HCT116 (cell line): ENCODE data around the gene PLEKHO1.

Experiments
- CEBPB ChIP-seq: IDR thresholded peaks from 2 replicates; pipeline ENCODE4 v1.6.1; 2012; ENCODE audit warnings: low read depth
- EGR1 ChIP-seq: IDR thresholded peaks from 2 replicates; pipeline ENCODE4 v1.6.1; 2012; ENCODE audit warnings: low read depth
- EZH2 ChIP-seq: fragments of 200-600 bp; sonication (generic); IDR thresholded peaks from 2 replicates; pipeline ENCODE4 v1.6.1; 2017; ENCODE audit warnings: antibody characterized with exemption, mixed run types
- EZH2phosphoT487 ChIP-seq: fragments of 200-600 bp; IDR thresholded peaks from 2 replicates; pipeline ENCODE4 v1.6.1; 2018; ENCODE audit warnings: antibody characterized with exemption, borderline replicate concordance
- JUND ChIP-seq: IDR thresholded peaks from 2 replicates; pipeline ENCODE4 v1.6.1; 2012
- POLR2A ChIP-seq: IDR thresholded peaks from 2 replicates; pipeline ENCODE4 v1.7.0; 2011; ENCODE audit warnings: borderline replicate concordance; ENCODE audit not compliant: insufficient read depth, insufficient read length; ENCODE audit errors: extremely low read depth
- RAD21 ChIP-seq: IDR thresholded peaks from 2 replicates; pipeline ENCODE4 v1.6.1; 2012; ENCODE audit warnings: low read depth, mild to moderate bottlenecking
- SP1 ChIP-seq: IDR thresholded peaks from 2 replicates; pipeline ENCODE4 v1.6.1; 2012; ENCODE audit warnings: low read depth
- YY1 ChIP-seq: IDR thresholded peaks from 2 replicates; pipeline ENCODE4 v1.6.1; 2011; ENCODE audit warnings: low read length, low read depth, moderate library complexity, mild to moderate bottlenecking; ENCODE audit not compliant: insufficient replicate concordance; ENCODE audit errors: extremely low read depth
- TF ChIP-seq, protein P1 (sequence below): IDR thresholded peaks from 2 replicates; pipeline ENCODE4 v1.6.1; 2012; ENCODE audit warnings: low read depth
- TF ChIP-seq, protein P2 (sequence below), 3 experiments: fragments of 200-600 bp in 1 of 3; sonication (generic) in 1 of 3; IDR thresholded peaks in 2 of 3; conservative IDR thresholded peaks in 1 of 3; 2 replicates each; pipeline ENCODE4 v1.5.1; 2012 to 2017; ENCODE audit warnings: low read depth in 2 of 3, low read length in 2 of 3, antibody characterized with exemption in 1 of 3, borderline replicate concordance in 1 of 3, control low read depth in 1 of 3, mild to moderate bottlenecking in 1 of 3, mixed read lengths in 1 of 3, mixed run types in 1 of 3, moderate library complexity in 1 of 3; ENCODE audit not compliant: insufficient read depth in 1 of 3
- TF ChIP-seq, protein P3 (sequence below): IDR thresholded peaks from 2 replicates; pipeline ENCODE4 v1.6.1; 2012

DNA sequence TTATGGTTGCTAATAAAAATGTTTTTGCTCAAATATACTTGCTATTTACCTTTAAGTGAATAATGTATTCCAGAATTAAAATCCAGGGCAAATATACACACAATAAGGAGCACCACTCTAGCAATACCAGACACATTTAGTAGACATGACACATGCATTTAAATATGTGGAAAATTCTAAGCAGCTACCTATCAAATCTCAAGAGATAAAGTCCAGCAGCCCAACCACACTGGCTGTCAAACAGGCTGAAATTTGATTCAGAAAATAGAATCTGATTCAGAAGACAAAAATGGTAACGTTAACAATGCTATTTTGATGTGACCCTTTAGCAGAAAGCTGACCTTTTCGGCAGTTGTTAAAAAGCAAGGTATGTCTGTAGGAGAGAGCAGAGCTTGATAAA is 42.3 kb downstream of the PLEKHO1 start:
- TF ChIP-seq, protein P1, sequence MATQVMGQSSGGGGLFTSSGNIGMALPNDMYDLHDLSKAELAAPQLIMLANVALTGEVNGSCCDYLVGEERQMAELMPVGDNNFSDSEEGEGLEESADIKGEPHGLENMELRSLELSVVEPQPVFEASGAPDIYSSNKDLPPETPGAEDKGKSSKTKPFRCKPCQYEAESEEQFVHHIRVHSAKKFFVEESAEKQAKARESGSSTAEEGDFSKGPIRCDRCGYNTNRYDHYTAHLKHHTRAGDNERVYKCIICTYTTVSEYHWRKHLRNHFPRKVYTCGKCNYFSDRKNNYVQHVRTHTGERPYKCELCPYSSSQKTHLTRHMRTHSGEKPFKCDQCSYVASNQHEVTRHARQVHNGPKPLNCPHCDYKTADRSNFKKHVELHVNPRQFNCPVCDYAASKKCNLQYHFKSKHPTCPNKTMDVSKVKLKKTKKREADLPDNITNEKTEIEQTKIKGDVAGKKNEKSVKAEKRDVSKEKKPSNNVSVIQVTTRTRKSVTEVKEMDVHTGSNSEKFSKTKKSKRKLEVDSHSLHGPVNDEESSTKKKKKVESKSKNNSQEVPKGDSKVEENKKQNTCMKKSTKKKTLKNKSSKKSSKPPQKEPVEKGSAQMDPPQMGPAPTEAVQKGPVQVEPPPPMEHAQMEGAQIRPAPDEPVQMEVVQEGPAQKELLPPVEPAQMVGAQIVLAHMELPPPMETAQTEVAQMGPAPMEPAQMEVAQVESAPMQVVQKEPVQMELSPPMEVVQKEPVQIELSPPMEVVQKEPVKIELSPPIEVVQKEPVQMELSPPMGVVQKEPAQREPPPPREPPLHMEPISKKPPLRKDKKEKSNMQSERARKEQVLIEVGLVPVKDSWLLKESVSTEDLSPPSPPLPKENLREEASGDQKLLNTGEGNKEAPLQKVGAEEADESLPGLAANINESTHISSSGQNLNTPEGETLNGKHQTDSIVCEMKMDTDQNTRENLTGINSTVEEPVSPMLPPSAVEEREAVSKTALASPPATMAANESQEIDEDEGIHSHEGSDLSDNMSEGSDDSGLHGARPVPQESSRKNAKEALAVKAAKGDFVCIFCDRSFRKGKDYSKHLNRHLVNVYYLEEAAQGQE: no peak
- TF ChIP-seq, protein P2, sequence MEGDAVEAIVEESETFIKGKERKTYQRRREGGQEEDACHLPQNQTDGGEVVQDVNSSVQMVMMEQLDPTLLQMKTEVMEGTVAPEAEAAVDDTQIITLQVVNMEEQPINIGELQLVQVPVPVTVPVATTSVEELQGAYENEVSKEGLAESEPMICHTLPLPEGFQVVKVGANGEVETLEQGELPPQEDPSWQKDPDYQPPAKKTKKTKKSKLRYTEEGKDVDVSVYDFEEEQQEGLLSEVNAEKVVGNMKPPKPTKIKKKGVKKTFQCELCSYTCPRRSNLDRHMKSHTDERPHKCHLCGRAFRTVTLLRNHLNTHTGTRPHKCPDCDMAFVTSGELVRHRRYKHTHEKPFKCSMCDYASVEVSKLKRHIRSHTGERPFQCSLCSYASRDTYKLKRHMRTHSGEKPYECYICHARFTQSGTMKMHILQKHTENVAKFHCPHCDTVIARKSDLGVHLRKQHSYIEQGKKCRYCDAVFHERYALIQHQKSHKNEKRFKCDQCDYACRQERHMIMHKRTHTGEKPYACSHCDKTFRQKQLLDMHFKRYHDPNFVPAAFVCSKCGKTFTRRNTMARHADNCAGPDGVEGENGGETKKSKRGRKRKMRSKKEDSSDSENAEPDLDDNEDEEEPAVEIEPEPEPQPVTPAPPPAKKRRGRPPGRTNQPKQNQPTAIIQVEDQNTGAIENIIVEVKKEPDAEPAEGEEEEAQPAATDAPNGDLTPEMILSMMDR (IDR thresholded peaks at IDR 0.05 in 2 of 3, conservative IDR thresholded peaks at IDR 0.05 in 1 of 3; ENCODE audit: borderline replicate concordance in 1 of 3, insufficient read depth in 1 of 3, low read depth in 2 of 3, low read length in 2 of 3): no peak
- TF ChIP-seq YY1 (no peak), POLR2A (no peak), RAD21 (no peak), EZH2 (no peak), JUND (no peak), EGR1 (no peak), SP1 (no peak), EZH2phosphoT487 (no peak), CEBPB (no peak)
- TF ChIP-seq, protein P3, sequence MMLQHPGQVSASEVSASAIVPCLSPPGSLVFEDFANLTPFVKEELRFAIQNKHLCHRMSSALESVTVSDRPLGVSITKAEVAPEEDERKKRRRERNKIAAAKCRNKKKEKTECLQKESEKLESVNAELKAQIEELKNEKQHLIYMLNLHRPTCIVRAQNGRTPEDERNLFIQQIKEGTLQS: no peak
